SK-N-SH treated with all-trans-retinoic acid at 6 μM for 48 hours (cell line): ENCODE data around the gene CYP2S1.

Experiments used
- ATAC-seq: fragments of 200-7000 bp; cut with Tn5 transposase; 3 replicates; pipeline ENCODE4 v1.9.1; 2020; ENCODE audit warnings: mild to moderate bottlenecking, moderate library complexity
- BACH2 ChIP-seq: fragments of 250-450 bp; sonication (Bioruptor Pico); IDR thresholded peaks from 2 replicates; pipeline ENCODE4 v1.9.0; 2021; ENCODE audit warnings: mild to moderate bottlenecking, borderline replicate concordance
- CSDC2 ChIP-seq: fragments of 250-450 bp; sonication (Bioruptor Pico); IDR thresholded peaks from 2 replicates; pipeline ENCODE4 v1.5.0; 2020; ENCODE audit warnings: mild to moderate bottlenecking, moderate library complexity
- ESRRG ChIP-seq: fragments of 250-450 bp; sonication (Bioruptor Pico); IDR thresholded peaks from 2 replicates; pipeline ENCODE4 v1.6.1; 2021; ENCODE audit warnings: mild to moderate bottlenecking
- GLIS3 ChIP-seq: fragments of 250-450 bp; sonication (Bioruptor Pico); IDR thresholded peaks from 2 replicates; pipeline ENCODE4 v1.5.0; 2020; ENCODE audit warnings: mild to moderate bottlenecking, moderate library complexity
- OSR1 ChIP-seq: fragments of 250-450 bp; sonication (Bioruptor Pico); IDR thresholded peaks from 2 replicates; pipeline ENCODE4 v1.8.0; 2022; ENCODE audit warnings: moderate library complexity, mild to moderate bottlenecking, inconsistent platforms
- PPARA ChIP-seq: fragments of 250-450 bp; sonication (Bioruptor Pico); IDR thresholded peaks from 2 replicates; pipeline ENCODE4 v1.5.0; 2020; ENCODE audit warnings: mild to moderate bottlenecking, borderline replicate concordance
- RARB ChIP-seq: fragments of 250-450 bp; sonication (Bioruptor Pico); IDR thresholded peaks from 2 replicates; pipeline ENCODE4 v1.8.0; 2021; ENCODE audit warnings: mild to moderate bottlenecking, moderate library complexity
- TCF4 ChIP-seq: fragments of 250-450 bp; sonication (Bioruptor Pico); IDR thresholded peaks from 2 replicates; pipeline ENCODE4 v1.8.0; 2021; ENCODE audit warnings: mild to moderate bottlenecking, moderate library complexity, borderline replicate concordance
- TOX ChIP-seq: fragments of 250-450 bp; sonication (Bioruptor Pico); IDR thresholded peaks from 2 replicates; pipeline ENCODE4 v1.8.0; 2021; ENCODE audit warnings: mild to moderate bottlenecking, moderate library complexity, borderline replicate concordance
- ZC3H10 ChIP-seq: fragments of 250-450 bp; sonication (Bioruptor Pico); IDR thresholded peaks from 2 replicates; pipeline ENCODE4 v1.5.1; 2021; ENCODE audit warnings: mild to moderate bottlenecking, moderate library complexity
- ZFP3 ChIP-seq: fragments of 250-450 bp; sonication (Bioruptor Pico); IDR thresholded peaks from 2 replicates; pipeline ENCODE4 v1.5.0; 2020; ENCODE audit warnings: mild to moderate bottlenecking, moderate library complexity
- ZNF565 ChIP-seq: fragments of 450-650 bp; formaldehyde crosslinking; conservative IDR thresholded peaks from 2 replicates; pipeline ENCODE4 v1.5.0; 2020; ENCODE audit warnings: low read depth, mild to moderate bottlenecking, moderate library complexity
- ZNF8 ChIP-seq: fragments of 450-650 bp; formaldehyde crosslinking; IDR thresholded peaks from 2 replicates; pipeline ENCODE4 v1.5.0; 2020; ENCODE audit warnings: mild to moderate bottlenecking, moderate library complexity
- TF ChIP-seq, protein P1 (sequence below): fragments of 250-450 bp; sonication (Bioruptor Pico); IDR thresholded peaks from 2 replicates; pipeline ENCODE4 v1.8.0; 2020; ENCODE audit warnings: mild to moderate bottlenecking, moderate library complexity, borderline replicate concordance
- TF ChIP-seq, protein P2 (sequence below): fragments of 250-450 bp; sonication (Bioruptor Pico); IDR thresholded peaks from 2 replicates; pipeline ENCODE4 v1.5.1; 2020; ENCODE audit warnings: low read depth, mild to moderate bottlenecking, moderate library complexity
- TF ChIP-seq, protein P3 (sequence below): fragments of 250-450 bp; sonication (Bioruptor Pico); IDR thresholded peaks from 2 replicates; pipeline ENCODE4 v1.5.1; 2021; ENCODE audit warnings: mild to moderate bottlenecking, moderate library complexity
- TF ChIP-seq, protein P4 (sequence below): fragments of 250-450 bp; sonication (Bioruptor Pico); IDR thresholded peaks from 2 replicates; pipeline ENCODE4 v1.5.0; 2020; ENCODE audit warnings: mild to moderate bottlenecking, moderate library complexity

CYP2S1 gene

DNA sequence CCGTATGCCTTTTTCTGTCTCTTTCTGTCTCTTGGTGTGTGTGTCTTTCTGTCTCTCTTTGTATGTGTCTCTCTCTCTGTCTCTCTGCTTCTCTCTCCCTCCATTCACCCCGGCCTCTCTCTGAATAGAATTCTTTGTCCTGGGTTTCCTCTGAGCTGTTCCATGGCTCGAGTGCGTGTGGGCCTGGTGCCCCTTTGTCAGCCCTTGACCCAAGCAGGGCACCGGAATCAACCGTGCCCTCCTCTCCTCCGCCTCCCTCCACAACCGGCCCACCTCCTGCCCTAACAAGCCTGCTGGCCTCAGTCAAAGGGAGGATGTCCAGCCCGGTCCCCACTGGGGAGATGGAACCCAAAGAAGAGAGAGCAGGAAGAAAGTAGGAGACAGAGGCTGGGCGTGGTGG, 29.2 kb downstream of the CYP2S1 start:
- TF ChIP-seq ESRRG (CRISPR knock-in tag) = no peak
- TF ChIP-seq ZNF565 = no peak
- TF ChIP-seq, all 23 proteins: peak for 0
- ATAC-seq = no peak

DNA sequence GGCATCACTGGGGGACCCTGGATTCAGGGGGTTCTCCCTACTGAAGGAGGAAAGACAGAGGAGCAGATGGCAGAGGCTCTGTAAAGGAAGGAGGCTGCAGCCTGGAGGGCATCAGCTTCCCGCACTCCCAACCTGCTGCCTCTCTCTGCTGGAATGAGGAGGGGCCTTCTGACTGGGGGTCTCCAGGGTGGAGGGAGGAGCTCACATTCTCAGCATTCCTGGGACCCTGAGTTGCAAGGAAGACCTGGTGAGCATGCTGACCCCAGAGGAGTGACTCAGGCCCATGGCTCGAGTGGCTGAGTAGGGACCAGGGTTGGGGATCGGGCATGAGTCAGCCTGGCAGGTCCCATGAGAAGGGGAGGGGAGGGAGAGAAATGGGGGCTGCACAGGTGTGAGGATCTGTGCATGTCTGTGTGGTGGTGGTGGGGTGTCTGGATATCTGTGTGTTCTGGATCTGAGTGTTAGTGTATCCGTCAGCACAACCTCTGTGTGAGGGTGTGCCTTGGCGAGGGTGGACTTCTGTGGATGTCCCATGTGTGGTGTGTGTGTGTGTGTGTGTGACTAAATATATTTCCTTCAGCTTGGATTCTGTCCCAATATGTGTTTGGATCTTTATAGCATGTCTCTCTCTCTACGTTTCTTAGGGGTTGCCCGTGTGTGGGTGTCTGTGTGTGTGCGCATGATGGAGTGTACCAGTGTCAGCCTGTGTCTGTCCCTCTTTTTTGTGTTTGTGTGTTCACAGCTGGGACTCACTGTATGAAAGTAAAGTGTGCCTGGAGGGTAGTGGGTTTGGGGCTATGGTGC, 30.6 kb downstream of the CYP2S1 start:
- peak; percentile 24 for ATAC-seq
- TF ChIP-seq OSR1 (CRISPR knock-in tag) (no peak), PPARA (CRISPR knock-in tag) (no peak), ZFP3 (CRISPR knock-in tag) (no peak), GLIS3 (CRISPR knock-in tag) (no peak), ESRRG (CRISPR knock-in tag) (no peak), ZC3H10 (no peak), ZNF8 (CRISPR knock-in tag) (no peak)
- TF ChIP-seq, protein P1, sequence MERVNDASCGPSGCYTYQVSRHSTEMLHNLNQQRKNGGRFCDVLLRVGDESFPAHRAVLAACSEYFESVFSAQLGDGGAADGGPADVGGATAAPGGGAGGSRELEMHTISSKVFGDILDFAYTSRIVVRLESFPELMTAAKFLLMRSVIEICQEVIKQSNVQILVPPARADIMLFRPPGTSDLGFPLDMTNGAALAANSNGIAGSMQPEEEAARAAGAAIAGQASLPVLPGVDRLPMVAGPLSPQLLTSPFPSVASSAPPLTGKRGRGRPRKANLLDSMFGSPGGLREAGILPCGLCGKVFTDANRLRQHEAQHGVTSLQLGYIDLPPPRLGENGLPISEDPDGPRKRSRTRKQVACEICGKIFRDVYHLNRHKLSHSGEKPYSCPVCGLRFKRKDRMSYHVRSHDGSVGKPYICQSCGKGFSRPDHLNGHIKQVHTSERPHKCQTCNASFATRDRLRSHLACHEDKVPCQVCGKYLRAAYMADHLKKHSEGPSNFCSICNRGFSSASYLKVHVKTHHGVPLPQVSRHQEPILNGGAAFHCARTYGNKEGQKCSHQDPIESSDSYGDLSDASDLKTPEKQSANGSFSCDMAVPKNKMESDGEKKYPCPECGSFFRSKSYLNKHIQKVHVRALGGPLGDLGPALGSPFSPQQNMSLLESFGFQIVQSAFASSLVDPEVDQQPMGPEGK = no peak; the same call in 1 of the 2 replicates
- TF ChIP-seq, protein P2, sequence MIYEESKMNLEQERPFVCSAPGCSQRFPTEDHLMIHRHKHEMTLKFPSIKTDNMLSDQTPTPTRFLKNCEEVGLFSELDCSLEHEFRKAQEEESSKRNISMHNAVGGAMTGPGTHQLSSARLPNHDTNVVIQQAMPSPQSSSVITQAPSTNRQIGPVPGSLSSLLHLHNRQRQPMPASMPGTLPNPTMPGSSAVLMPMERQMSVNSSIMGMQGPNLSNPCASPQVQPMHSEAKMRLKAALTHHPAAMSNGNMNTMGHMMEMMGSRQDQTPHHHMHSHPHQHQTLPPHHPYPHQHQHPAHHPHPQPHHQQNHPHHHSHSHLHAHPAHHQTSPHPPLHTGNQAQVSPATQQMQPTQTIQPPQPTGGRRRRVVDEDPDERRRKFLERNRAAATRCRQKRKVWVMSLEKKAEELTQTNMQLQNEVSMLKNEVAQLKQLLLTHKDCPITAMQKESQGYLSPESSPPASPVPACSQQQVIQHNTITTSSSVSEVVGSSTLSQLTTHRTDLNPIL (CRISPR knock-in tag) = no peak
- TF ChIP-seq, protein P3, sequence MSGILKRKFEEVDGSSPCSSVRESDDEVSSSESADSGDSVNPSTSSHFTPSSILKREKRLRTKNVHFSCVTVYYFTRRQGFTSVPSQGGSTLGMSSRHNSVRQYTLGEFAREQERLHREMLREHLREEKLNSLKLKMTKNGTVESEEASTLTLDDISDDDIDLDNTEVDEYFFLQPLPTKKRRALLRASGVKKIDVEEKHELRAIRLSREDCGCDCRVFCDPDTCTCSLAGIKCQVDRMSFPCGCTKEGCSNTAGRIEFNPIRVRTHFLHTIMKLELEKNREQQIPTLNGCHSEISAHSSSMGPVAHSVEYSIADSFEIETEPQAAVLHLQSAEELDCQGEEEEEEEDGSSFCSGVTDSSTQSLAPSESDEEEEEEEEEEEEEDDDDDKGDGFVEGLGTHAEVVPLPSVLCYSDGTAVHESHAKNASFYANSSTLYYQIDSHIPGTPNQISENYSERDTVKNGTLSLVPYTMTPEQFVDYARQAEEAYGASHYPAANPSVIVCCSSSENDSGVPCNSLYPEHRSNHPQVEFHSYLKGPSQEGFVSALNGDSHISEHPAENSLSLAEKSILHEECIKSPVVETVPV (CRISPR knock-in tag) = no peak
- TF ChIP-seq, protein P4, sequence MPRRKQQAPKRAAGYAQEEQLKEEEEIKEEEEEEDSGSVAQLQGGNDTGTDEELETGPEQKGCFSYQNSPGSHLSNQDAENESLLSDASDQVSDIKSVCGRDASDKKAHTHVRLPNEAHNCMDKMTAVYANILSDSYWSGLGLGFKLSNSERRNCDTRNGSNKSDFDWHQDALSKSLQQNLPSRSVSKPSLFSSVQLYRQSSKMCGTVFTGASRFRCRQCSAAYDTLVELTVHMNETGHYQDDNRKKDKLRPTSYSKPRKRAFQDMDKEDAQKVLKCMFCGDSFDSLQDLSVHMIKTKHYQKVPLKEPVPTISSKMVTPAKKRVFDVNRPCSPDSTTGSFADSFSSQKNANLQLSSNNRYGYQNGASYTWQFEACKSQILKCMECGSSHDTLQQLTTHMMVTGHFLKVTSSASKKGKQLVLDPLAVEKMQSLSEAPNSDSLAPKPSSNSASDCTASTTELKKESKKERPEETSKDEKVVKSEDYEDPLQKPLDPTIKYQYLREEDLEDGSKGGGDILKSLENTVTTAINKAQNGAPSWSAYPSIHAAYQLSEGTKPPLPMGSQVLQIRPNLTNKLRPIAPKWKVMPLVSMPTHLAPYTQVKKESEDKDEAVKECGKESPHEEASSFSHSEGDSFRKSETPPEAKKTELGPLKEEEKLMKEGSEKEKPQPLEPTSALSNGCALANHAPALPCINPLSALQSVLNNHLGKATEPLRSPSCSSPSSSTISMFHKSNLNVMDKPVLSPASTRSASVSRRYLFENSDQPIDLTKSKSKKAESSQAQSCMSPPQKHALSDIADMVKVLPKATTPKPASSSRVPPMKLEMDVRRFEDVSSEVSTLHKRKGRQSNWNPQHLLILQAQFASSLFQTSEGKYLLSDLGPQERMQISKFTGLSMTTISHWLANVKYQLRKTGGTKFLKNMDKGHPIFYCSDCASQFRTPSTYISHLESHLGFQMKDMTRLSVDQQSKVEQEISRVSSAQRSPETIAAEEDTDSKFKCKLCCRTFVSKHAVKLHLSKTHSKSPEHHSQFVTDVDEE (CRISPR knock-in tag) = no peak

DNA sequence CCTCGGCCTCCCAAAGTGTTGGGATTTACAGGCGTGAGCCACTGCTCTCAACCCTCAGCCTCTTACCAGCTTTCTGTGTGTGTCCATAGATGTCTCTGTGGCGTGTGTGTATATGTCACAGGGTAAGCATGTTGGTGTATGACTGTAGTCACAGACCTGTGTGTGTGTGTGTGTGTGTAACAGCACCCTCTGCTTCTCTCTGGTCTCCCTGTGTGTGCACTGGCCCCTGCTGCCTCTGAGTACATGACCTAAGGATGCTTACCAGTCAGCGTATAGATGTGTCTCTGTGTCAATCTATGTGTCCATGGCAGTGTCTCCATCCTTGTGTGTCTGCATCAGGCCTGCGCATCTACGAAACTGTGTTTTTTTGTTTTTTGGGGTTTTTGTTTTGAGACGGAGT, 31.6 kb downstream of the CYP2S1 start:
- ATAC-seq = no peak
- no peak for TF ChIP-seq TCF4 (CRISPR knock-in tag)
- no peak for TF ChIP-seq TOX (CRISPR knock-in tag)
- TF ChIP-seq PPARA (CRISPR knock-in tag) = no peak
- TF ChIP-seq RARB (CRISPR knock-in tag) = no peak
- TF ChIP-seq CSDC2 (CRISPR knock-in tag) = no peak
- TF ChIP-seq, protein P1 = no peak
- TF ChIP-seq, protein P4 (CRISPR knock-in tag) = no peak
- no peak for TF ChIP-seq ZNF565
- no peak for TF ChIP-seq BACH2 (CRISPR knock-in tag)
